IMR-90 (cell line): ENCODE measurements around the gene EPHB1. TPM values are rescaled to one million over a fixed set of nuclear protein-coding genes. Genes with fewer than 3 reads are reported as not detected.

Experiments used
- ATAC-seq: fragments of 200-7000 bp; cut with Tn5 transposase; 2 replicates; pipeline ENCODE4 v1.9.1; 2020; ENCODE audit warnings: low read depth, mild to moderate bottlenecking, moderate library complexity
- BruUV-seq: library from RNA; stranded (reverse); fragments of 400-500 nt; replicated peaks from 2 replicates; lab custom pipeline; 2021; lab: Mats Ljungman, UMichigan
- CTCF ChIA-PET: fragments of 300-600 bp; formaldehyde crosslinking; extraction: SDS; loops from one replicate; lab custom pipeline; 2021; ENCODE audit warnings: antibody characterized with exemption; lab: Yijun Ruan, JAX
- POLR2A ChIA-PET: fragments of 300-600 bp; sonication (Branson Sonifier 250); formaldehyde crosslinking; loops from one replicate; lab custom pipeline; 2022; ENCODE audit warnings: antibody characterized with exemption; ENCODE audit not compliant: unreplicated experiment; lab: Charles Lee
- DNase-seq: peaks from one replicate; pipeline ENCODE4 v3.0.0; 2013
- H2AFZ ChIP-seq: replicated peaks from 2 replicates; pipeline ENCODE3; 2013; ENCODE audit warnings: low read length, mild to moderate bottlenecking; ENCODE audit not compliant: poor library complexity
- H2AK5ac ChIP-seq: 2 replicates; pipeline ENCODE4 v1.6.1; 2013; ENCODE audit warnings: low read depth, low read length, inconsistent platforms
- H2AK9ac ChIP-seq: replicated peaks from 2 replicates; pipeline ENCODE3; 2013; ENCODE audit warnings: mild to moderate bottlenecking, low read depth, low read length, moderate library complexity; ENCODE audit not compliant: poor library complexity
- H2BK120ac ChIP-seq: 2 replicates; pipeline ENCODE4 v1.6.1; 2013; ENCODE audit warnings: low read depth, low read length, inconsistent platforms
- H2BK15ac ChIP-seq: 3 replicates; pipeline ENCODE4 v1.6.1; 2013; ENCODE audit warnings: low read depth, low read length, inconsistent platforms
- H2BK20ac ChIP-seq: 2 replicates; pipeline ENCODE4 v1.6.1; 2013; ENCODE audit warnings: low read depth, mild to moderate bottlenecking, inconsistent platforms, low read length, moderate library complexity
- H2BK5ac ChIP-seq: 2 replicates; pipeline ENCODE4 v1.6.1; 2013; ENCODE audit warnings: mild to moderate bottlenecking, low read depth, low read length, inconsistent platforms; ENCODE audit not compliant: poor library complexity, severe bottlenecking
- H3K14ac ChIP-seq: replicated peaks from 2 replicates; pipeline ENCODE4 v1.6.1; 2013; ENCODE audit warnings: low read depth, low read length, inconsistent platforms
- H3K18ac ChIP-seq: 2 replicates; pipeline ENCODE4 v1.6.1; 2013; ENCODE audit warnings: low read depth, low read length, control low read depth
- H3K23ac ChIP-seq: 2 replicates; pipeline ENCODE4 v1.6.1; 2013; ENCODE audit warnings: low read depth, low read length, inconsistent platforms
- H3K27ac ChIP-seq: 2 replicates; pipeline ENCODE4 v1.5.1; 2013; ENCODE audit warnings: mild to moderate bottlenecking, control low read depth, low read length; ENCODE audit not compliant: insufficient read depth
- H3K27me3 ChIP-seq: 2 replicates; pipeline ENCODE4 v1.6.1; 2013; ENCODE audit warnings: low read length; ENCODE audit not compliant: control insufficient read depth, insufficient read depth
- H3K36me3 ChIP-seq: 2 replicates; pipeline ENCODE4 v1.6.1; 2013; ENCODE audit warnings: low read length, mixed read lengths; ENCODE audit not compliant: control insufficient read depth, insufficient read depth
- H3K4ac ChIP-seq: 2 replicates; pipeline ENCODE4 v1.6.1; 2013; ENCODE audit warnings: low read depth, low read length, inconsistent platforms
- H3K4me1 ChIP-seq: 2 replicates; pipeline ENCODE4 v1.6.1; 2013; ENCODE audit warnings: low read length, mixed read lengths; ENCODE audit not compliant: control insufficient read depth, insufficient read depth
- H3K4me2 ChIP-seq: 2 replicates; pipeline ENCODE4 v1.6.1; 2013; ENCODE audit warnings: low read depth, mild to moderate bottlenecking, control low read depth, low read length, moderate library complexity
- H3K4me3 ChIP-seq: 2 replicates; pipeline ENCODE4 v1.5.1; 2013; ENCODE audit warnings: low read depth, mild to moderate bottlenecking, control low read depth, low read length, moderate library complexity; ENCODE audit not compliant: insufficient read depth
- H3K56ac ChIP-seq: 2 replicates; pipeline ENCODE4 v1.6.1; 2013; ENCODE audit warnings: low read length, inconsistent platforms; ENCODE audit not compliant: insufficient read depth; ENCODE audit errors: extremely low read depth
- H3K79me1 ChIP-seq, 2 experiments: 2 replicates each; pipeline ENCODE4 v1.6.1; 2013; ENCODE audit warnings: low read length in 2 of 2, inconsistent platforms in 1 of 2, low read depth in 1 of 2
- H3K9ac ChIP-seq: 2 replicates; pipeline ENCODE4 v1.6.1; 2013; ENCODE audit warnings: low read depth, low read length, control low read depth
- H3K9me1 ChIP-seq: 2 replicates; pipeline ENCODE4 v1.6.1; 2013; ENCODE audit warnings: low read length, inconsistent platforms; ENCODE audit not compliant: insufficient read depth
- H3K9me3 ChIP-seq: 2 replicates; pipeline ENCODE4 v1.6.1; 2013; ENCODE audit warnings: low read length; ENCODE audit not compliant: control insufficient read depth, insufficient read depth
- H4K20me1 ChIP-seq: 2 replicates; pipeline ENCODE4 v1.6.1; 2013; ENCODE audit warnings: low read length, inconsistent platforms; ENCODE audit not compliant: insufficient read depth
- H4K5ac ChIP-seq: 2 replicates; pipeline ENCODE4 v1.6.1; 2013; ENCODE audit warnings: mild to moderate bottlenecking, low read depth, low read length, control low read depth
- H4K8ac ChIP-seq, 2 experiments: 2 replicates each; pipeline ENCODE4 v1.6.1; 2013; ENCODE audit warnings: low read depth in 2 of 2, low read length in 2 of 2, control low read depth in 1 of 2, inconsistent platforms in 1 of 2
- H4K91ac ChIP-seq: 2 replicates; pipeline ENCODE4 v1.6.1; 2013; ENCODE audit warnings: low read depth, low read length, inconsistent platforms; ENCODE audit not compliant: insufficient read depth
- BHLHE40 ChIP-seq: fragments of 150-350 bp; IDR thresholded peaks from 2 replicates; pipeline ENCODE4 v1.6.1; 2016; ENCODE audit warnings: mild to moderate bottlenecking, low read depth, low read length
- CEBPB ChIP-seq: IDR thresholded peaks from 2 replicates; pipeline ENCODE4 v1.6.1; 2012; ENCODE audit warnings: low read depth, low read length, improper control_type of control experiment
- CHD1 ChIP-seq: IDR thresholded peaks from 2 replicates; pipeline ENCODE4 v1.6.1; 2012; ENCODE audit warnings: low read depth, low read length, improper control_type of control experiment
- CTCF ChIP-seq: conservative IDR thresholded peaks from 2 replicates; pipeline ENCODE4 v1.5.1; 2012; ENCODE audit warnings: mild to moderate bottlenecking, low read depth, low read length, improper control_type of control experiment
- FOS ChIP-seq: fragments of 150-350 bp; IDR thresholded peaks from 2 replicates; pipeline ENCODE4 v1.6.1; 2016; ENCODE audit warnings: low read depth, low read length
- MAFK ChIP-seq: IDR thresholded peaks from 2 replicates; pipeline ENCODE4 v1.6.1; 2012; ENCODE audit warnings: low read depth, low read length, improper control_type of control experiment
- MAZ ChIP-seq: IDR thresholded peaks from 2 replicates; pipeline ENCODE4 v1.6.1; 2012; ENCODE audit warnings: low read depth, mild to moderate bottlenecking, low read length, improper control_type of control experiment, moderate library complexity, borderline replicate concordance
- MXI1 ChIP-seq: IDR thresholded peaks from 2 replicates; pipeline ENCODE4 v1.6.1; 2012; ENCODE audit warnings: low read depth, mild to moderate bottlenecking, low read length, moderate library complexity, borderline replicate concordance
- NFE2L2 ChIP-seq: fragments of 150-350 bp; IDR thresholded peaks from 2 replicates; pipeline ENCODE4 v1.6.1; 2016; ENCODE audit warnings: low read depth, mild to moderate bottlenecking, low read length
- POLR2A ChIP-seq: IDR thresholded peaks from 2 replicates; pipeline ENCODE4 v1.6.1; 2012; ENCODE audit warnings: mild to moderate bottlenecking, low read depth, low read length
- RAD21 ChIP-seq: IDR thresholded peaks from 2 replicates; pipeline ENCODE4 v1.6.1; 2012; ENCODE audit warnings: low read length, improper control_type of control experiment
- RCOR1 ChIP-seq: IDR thresholded peaks from 2 replicates; pipeline ENCODE4 v1.6.1; 2012; ENCODE audit warnings: mild to moderate bottlenecking, low read length, improper control_type of control experiment; ENCODE audit not compliant: insufficient replicate concordance
- RFX5 ChIP-seq: IDR thresholded peaks from 2 replicates; pipeline ENCODE4 v1.8.0; 2012; ENCODE audit warnings: low read depth, mild to moderate bottlenecking, low read length, moderate library complexity
- SMC3 ChIP-seq: fragments of 150-350 bp; IDR thresholded peaks from 2 replicates; pipeline ENCODE4 v1.6.1; 2016; ENCODE audit warnings: low read depth, mild to moderate bottlenecking, antibody characterized with exemption, low read length, moderate library complexity
- WGBS, 2 experiments: methylation state at CpG; one replicate each; pipeline versions ENCODE4 v1.1.5 to v1.1.7; 2013; ENCODE audit warnings: missing lambda C conversion rate in 2 of 2; ENCODE audit not compliant: insufficient read length in 1 of 2; ENCODE audit errors: extremely low coverage in 2 of 2; 5-methylcytosine and 5-hydroxymethylcytosine counted together
- dilution Hi-C: fragments of 300-500 bp; cut with HindIII; formaldehyde crosslinking; loops from one replicate; pipeline ENCODE4 v1.14.3; 2018; ENCODE audit warnings: low sequenced_read_pairs; ENCODE audit not compliant: unreplicated experiment
- in situ Hi-C: fragments of 300-500 bp; cut with MboI; formaldehyde crosslinking; loops from 3 replicates; pipeline ENCODE4 v1.14.3; 2019; ENCODE audit warnings: low sequenced_read_pairs, inconsistent platforms, mixed read lengths
- intact Hi-C: fragments of 100-400 bp; cut with micrococcal nuclease; formaldehyde crosslinking; loops from 2 replicates; pipeline ENCODE4 v1.10.0; 2022
- polyA plus RNA-seq, 3 experiments: library from polyadenylated mRNA; depleted of rRNA; stranded (reverse); fragments of >200 nt; gene quantifications; 2 replicates each; pipeline ENCODE4 v1.2.3, GENCODE V29; 2012; ENCODE audit warnings: low replicate concordance in 1 of 3
- total RNA-seq: library from RNA; depleted of rRNA; stranded (reverse); fragments of >200 nt; gene quantifications from 2 replicates; pipeline ENCODE4 v1.2.3, GENCODE V29; 2012
- TF ChIP-seq, protein P1 (sequence below): fragments of 150-350 bp; IDR thresholded peaks from 2 replicates; pipeline ENCODE4 v1.6.1; 2016; ENCODE audit warnings: low read depth, mild to moderate bottlenecking, low read length, moderate library complexity, borderline replicate concordance
- TF ChIP-seq, protein P2 (sequence below): fragments of 150-350 bp; IDR thresholded peaks from 2 replicates; pipeline ENCODE4 v1.6.1; 2017; ENCODE audit warnings: mild to moderate bottlenecking, antibody characterized with exemption, low read length, low read depth

EPHB1 gene
- total and polyA plus RNA-seq, 2 of the 4 experiments (the other 2 are of a cell fraction), result 0.17 to 0.36 TPM

- Histone ChIP-seq H2AK5ac (no peak overlapping the region), H2BK20ac (no peak overlapping the region), H4K5ac (no peak overlapping the region), H3K4me3 (no peak overlapping the region), H4K8ac (no peak overlapping the region), H3K18ac (no peak overlapping the region), H3K14ac (no peak overlapping the region), H3K56ac (no peak overlapping the region), H3K4me1 (no peaks in the 10 kb centered on the region), H3K36me3 (no peaks in the 10 kb centered on the region), H3K9ac (no peak overlapping the region), H3K27me3 (no peaks in the 10 kb centered on the region), H3K23ac (no peak overlapping the region), H2AFZ (no peak overlapping the region), H4K91ac (no peak overlapping the region), H3K9me3 (no peaks in the 10 kb centered on the region), H2BK120ac (no peak overlapping the region), H4K20me1 (no peaks in the 10 kb centered on the region), H3K4me2 (no peak overlapping the region), H2BK5ac (no peak overlapping the region), H2AK9ac (no peak overlapping the region), H3K9me1 (no peaks in the 10 kb centered on the region), H3K4ac (no peak overlapping the region), H3K79me1 (no peaks in the 10 kb centered on the region), H2BK15ac (no peak overlapping the region), H3K27ac (no peak overlapping the region)
- in situ Hi-C loops, result no loop called here
- DNase-seq (no peak), ATAC-seq (no peak)
- no peak for TF ChIP-seq CTCF
- TF ChIP-seq MXI1, result no peak
- TF ChIP-seq FOS, result no peak
- no peak for TF ChIP-seq BHLHE40
- no peak for TF ChIP-seq RFX5
- TF ChIP-seq CHD1, result no peak
- TF ChIP-seq, protein P1, sequence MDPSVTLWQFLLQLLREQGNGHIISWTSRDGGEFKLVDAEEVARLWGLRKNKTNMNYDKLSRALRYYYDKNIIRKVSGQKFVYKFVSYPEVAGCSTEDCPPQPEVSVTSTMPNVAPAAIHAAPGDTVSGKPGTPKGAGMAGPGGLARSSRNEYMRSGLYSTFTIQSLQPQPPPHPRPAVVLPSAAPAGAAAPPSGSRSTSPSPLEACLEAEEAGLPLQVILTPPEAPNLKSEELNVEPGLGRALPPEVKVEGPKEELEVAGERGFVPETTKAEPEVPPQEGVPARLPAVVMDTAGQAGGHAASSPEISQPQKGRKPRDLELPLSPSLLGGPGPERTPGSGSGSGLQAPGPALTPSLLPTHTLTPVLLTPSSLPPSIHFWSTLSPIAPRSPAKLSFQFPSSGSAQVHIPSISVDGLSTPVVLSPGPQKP, result no peak
- TF ChIP-seq, protein P2, sequence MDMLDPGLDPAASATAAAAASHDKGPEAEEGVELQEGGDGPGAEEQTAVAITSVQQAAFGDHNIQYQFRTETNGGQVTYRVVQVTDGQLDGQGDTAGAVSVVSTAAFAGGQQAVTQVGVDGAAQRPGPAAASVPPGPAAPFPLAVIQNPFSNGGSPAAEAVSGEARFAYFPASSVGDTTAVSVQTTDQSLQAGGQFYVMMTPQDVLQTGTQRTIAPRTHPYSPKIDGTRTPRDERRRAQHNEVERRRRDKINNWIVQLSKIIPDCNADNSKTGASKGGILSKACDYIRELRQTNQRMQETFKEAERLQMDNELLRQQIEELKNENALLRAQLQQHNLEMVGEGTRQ, result no peak
- no peak for TF ChIP-seq POLR2A
- TF ChIP-seq NFE2L2, result no peak
- no peak for TF ChIP-seq MAZ
- no peak for TF ChIP-seq RAD21
- no peak for TF ChIP-seq RCOR1
- TF ChIP-seq MAFK, result no peak
- TF ChIP-seq SMC3, result no peak
- TF ChIP-seq CEBPB, result no peak
- intact Hi-C loops, result no loop called here
- ChIA-PET CTCF (no interaction called here), POLR2A (no interaction called here)
- no TSS peak for BruUV-seq
- dilution Hi-C loops, result no loop called here
- WGBS, 2 experiments, result no CpG with 5 or more reads among the region's 10 CpGs
Observed at GRCh38 chr3:134897391-134898141, 102.5 kb downstream of the EPHB1 start.
